Stimulated activated CD8-positive, alpha-beta memory T cell treated with anti-CD3 and anti-CD28 coated beads, Interleukin-15, amount 100 ng/mL, for 4 hours (primary cell): ENCODE data around the gene PITHD1.
"Not testable (repeated sequence)": the region's sequence is repeated elsewhere in the genome, so short reads cannot be mapped to it uniquely, and the experiment has no call there.

Experiments used
- DNase-seq, 2 donors: peaks; one replicate each; pipeline ENCODE4 v3.0.0-alpha.2; 2020; ENCODE audit warnings: low read depth in 2 of 2

The PITHD1 gene

GRCh38 chr1:23774174-23774880, 3.9 kb upstream of the PITHD1 start:
- no peak for DNase-seq

DNA sequence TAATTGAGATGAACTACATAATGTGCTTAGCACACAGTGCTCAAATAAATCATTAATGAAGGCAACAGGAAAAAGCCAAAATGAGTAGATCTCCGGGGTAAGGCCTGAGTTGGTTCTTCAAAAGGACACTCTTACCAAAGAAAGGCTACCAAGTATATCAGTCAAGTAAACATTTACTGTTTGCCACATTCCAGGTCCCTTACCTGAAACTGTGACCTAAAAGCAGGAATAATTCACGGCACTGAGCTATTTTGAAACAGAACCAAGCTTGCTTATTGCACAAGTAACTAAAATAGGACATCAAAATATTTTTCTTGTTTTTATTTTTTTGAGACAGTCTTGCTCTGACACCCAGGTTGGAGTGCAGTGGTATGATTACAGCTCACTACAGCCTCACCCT, 2.0 kb upstream of the PITHD1 start:
- no peak for DNase-seq

DNA sequence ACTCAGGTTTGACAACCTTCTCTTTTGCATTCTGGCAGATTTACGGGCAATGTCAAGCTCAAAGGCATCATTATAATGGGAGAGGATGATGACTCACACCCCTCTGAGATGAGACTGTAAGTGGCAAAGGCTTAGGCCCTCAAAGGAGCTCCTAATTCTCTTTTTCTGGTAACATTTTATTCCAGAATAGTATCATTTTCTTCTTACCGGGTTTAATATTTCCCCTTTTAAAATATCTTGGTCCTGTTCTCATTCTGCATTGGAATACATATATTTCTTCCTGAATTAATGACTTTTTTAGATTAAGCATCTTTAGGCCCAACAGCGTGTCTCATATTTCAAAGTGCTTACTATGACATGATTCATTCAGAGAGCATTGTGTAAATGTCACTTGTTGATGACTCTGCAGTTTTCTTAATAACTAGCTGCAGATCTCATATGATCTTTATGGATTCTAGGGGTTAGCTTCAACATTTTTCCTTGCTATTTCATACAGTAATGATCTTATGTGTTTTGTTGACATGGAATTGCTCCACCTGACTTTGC, 1.7 kb downstream of the PITHD1 start:
- no peak for DNase-seq

GRCh38 chr1:23783141-23783540, 4.9 kb downstream of the PITHD1 start:
- not testable (repeated sequence) for DNase-seq

GRCh38 chr1:23784846-23785245, 6.6 kb downstream of the PITHD1 start:
- DNase-seq, result no peak

GRCh38 chr1:23787701-23788100, 9.5 kb downstream of the PITHD1 start:
- no peak for DNase-seq

DNA sequence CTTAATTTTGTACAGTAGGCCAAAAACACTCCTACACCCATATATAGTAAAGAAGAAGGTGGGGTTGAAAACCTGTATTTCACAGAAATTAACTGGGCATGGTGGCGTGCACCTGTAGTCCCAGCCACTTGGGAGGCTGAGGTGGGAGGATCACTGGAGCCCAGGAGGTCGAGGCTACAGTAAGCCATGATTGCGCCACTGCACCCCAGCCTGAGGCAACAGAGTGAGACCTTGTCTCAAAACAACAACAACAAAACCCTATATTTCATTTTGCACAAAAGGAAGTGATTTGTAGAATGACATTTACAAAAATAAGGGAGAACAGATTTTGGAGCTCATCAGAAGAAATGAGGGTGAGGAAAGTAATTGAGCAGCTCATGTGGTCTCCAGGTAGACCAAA, 10.5 kb downstream of the PITHD1 start:
- no peak for DNase-seq

DNA sequence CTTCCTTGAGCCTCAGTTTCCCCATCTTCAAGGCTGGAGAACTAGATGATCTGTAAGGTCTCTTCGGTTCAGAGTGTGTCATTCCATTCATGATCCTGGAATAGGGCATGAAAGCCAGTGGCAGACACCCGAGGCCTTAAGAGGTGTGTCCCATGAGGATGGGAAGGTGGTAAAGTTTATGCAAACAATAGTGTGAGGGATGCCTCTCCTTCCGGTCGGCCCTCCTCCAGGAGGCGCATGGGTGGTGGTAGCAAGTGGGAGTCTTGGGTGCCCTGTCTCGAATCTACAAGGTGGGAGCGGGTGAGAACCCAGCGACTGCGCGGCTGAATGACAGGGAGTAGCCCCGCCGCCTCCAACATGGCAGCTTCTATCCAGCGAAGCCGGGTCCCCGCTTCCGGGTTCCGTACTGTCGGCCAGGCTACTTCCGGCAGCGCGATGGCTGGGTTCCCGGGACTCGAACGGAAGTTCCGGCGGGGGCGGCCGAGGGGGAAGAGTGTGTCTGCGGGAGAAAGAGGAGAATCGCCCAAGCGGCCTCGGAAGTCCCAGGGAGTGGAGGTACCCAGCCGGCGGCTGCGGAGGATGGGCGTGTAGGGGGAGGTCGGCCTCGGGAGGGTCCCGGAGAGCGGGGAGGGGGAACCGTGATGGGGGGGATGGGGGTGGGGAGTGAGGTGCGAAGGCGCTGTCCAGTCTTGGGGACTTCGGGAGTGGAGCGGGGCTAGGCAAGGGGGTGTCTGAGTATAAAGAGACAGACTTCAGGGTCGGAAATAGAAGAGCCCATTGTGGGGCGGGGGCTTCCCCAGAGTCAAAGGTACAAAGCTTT, 12.7 kb downstream of the PITHD1 start, which contains the start of gene LYPLA2:
LYPLA2 (plus strand) TSS at position 450 of the 820 bp plus-strand sequence. CDS start 1,538 bp downstream, outside the sequence.
- DNase-seq, result peak; percentile 65 to 72

- DNase-seq, result no peak
Measured at GRCh38 chr1:23791516-23792047, 13.4 kb downstream of the PITHD1 start.

DNA sequence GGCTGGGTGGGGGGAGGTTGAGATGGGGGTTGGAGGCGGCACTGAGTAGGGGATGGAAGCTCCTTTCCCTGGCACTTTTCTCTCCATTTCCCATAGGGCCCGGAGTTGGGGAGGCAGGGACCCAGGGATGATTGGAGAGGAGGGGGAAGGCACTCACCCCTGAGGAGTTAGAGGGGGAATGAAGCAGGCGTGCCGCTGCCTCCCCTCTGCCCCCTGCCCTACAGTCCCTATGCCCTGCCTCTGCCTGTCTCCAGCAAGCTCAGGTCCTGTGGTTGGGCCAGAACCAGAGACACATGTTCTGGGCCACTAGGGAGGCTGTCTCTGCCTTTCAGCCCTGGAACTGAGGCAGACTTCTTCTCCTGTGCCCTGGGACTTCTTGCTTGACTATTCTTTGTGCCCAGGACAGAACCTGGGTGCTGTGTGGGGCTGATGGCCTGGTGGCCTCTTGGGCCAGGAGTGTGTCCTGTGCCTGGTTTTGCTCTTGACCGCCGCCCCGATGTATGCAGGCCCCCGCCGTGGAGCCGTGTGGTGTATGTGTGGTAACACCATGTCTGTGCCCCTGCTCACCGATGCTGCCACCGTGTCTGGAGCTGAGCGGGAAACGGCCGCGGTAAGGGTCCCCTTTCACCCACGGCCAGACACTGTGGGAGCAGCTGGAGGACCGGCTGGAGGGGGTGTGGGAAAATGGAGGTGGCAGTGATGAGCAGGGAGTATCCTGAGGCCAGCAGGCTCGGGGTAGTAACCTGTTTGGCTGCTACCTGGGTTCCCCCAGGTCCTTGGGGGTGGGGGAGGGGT, 14.1 kb downstream of the PITHD1 start:
- no peak for DNase-seq

DNA sequence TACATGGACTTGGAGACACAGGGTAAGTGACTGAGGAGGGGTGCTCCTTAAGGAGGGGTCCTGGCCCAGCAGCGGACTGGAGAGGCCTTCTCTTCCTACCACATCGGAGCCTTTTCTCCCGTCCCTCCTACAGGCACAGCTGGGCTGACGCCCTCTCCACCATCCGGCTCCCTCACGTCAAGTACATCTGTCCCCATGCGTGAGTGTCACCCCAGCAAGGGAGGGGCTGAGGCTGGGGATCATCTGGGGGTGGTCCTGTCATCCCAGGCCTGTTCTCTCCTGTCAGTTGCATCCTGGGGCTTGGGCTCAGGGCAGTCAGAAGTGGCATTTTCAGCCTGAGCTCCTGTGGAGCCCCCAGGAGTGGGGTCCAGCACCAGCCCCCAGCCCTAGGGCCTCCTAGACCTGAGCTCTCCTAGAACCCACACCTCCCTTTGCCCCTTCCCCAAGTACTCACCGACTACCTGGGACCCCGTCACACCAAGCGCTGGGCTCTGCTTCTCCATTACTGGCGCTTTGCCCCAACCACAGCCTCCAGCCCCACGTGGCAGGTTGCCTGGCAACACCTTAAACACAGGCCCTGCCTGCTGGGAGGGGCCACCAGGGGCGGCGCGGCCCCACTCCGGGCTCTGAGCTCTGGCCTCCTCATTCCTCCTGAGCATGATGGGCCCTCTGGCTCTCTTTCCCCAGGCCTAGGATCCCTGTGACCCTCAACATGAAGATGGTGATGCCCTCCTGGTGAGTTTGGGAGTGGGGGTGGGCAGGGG, 15.0 kb downstream of the PITHD1 start:
- DNase-seq, result no peak

DNA sequence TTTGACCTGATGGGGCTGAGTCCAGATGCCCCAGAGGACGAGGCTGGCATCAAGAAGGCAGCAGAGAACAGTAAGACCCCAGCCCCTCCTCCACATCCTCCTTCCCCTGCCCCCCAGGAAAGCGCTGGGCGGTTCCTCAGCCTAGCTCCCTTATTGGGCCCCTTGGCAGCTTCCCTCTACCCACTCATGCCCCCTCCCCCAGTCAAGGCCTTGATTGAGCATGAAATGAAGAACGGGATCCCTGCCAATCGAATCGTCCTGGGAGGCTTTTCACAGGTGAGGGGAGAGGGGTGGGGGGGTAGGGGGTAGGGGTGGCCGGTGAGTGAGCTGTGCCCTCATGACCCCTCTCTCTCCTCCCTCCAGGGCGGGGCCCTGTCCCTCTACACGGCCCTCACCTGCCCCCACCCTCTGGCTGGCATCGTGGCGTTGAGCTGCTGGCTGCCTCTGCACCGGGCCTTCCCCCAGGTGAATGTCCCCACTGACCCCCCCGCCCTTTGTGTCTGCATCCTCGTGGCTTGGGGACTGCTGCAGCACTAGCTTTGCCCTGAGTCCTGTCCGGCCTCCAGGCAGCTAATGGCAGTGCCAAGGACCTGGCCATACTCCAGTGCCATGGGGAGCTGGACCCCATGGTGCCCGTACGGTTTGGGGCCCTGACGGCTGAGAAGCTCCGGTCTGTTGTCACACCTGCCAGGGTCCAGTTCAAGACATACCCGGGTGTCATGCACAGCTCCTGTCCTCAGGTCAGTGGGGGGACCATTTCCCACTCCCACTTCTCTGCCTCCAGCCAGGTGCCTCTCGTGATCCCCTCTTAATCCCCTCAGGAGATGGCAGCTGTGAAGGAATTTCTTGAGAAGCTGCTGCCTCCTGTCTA, 15.9 kb downstream of the PITHD1 start:
- no peak for DNase-seq

DNA sequence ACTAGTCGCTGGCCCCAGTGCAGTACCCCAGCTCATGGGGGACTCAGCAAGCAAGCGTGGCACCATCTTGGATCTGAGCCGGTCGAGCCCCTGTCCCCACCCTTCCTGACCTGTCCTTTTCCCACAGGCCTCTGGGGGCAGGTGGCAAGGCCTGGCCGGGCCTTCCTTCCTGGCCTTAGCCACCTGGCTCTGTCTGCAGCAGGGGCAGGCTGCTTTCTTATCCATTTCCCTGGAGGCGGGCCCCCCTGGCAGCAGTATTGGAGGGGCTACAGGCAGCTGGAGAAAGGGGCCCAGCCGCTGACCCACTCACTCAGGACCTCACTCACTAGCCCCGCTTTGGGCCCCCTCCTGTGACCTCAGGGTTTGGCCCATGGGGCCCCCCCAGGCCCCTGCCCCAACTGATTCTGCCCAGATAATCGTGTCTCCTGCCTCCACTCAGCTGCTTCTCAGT, 16.5 kb downstream of the PITHD1 start:
- not testable (repeated sequence) for DNase-seq

GRCh38 chr1:23795676-23796465, 17.7 kb downstream of the PITHD1 start:
- DNase-seq, result no peak

DNA sequence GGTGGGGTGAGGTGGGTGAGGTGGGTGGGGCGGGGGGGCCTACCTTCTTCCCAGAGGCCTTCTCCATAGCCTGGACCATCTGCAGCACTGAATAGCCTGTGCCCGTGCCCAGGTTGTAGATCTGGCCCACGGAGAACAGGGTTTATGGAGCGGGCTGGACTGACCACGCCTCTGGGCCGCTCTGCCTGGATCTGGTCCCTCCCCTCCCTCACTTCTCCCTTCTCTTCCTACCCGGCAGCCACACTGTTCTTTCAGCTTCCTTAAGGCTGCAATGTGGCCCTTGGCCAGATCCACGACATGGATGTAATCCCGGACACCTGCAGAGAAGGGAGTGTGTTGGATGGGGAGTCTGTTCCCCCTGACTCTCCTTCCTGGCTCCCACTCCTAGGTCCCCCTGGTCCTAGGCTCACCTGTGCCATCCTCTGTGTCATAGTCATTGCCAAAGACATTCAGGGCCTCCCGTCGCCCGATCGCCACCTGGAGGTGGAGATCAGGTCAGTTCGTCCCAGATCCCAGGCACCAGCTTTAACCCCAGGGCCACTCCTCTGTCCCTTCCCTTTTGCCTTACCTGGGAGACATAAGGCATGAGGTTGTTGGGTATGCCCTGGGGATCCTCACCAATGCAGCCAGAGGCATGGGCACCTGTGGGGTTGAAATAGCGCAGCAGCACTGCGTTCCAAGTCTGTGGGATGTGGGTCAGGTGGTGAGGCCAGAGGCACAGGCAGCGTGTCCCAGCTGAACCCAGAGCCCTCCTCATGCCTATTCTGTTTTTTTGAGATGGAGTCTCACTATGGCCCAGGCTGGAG, 18.5 kb downstream of the PITHD1 start:
- no peak for DNase-seq

DNA sequence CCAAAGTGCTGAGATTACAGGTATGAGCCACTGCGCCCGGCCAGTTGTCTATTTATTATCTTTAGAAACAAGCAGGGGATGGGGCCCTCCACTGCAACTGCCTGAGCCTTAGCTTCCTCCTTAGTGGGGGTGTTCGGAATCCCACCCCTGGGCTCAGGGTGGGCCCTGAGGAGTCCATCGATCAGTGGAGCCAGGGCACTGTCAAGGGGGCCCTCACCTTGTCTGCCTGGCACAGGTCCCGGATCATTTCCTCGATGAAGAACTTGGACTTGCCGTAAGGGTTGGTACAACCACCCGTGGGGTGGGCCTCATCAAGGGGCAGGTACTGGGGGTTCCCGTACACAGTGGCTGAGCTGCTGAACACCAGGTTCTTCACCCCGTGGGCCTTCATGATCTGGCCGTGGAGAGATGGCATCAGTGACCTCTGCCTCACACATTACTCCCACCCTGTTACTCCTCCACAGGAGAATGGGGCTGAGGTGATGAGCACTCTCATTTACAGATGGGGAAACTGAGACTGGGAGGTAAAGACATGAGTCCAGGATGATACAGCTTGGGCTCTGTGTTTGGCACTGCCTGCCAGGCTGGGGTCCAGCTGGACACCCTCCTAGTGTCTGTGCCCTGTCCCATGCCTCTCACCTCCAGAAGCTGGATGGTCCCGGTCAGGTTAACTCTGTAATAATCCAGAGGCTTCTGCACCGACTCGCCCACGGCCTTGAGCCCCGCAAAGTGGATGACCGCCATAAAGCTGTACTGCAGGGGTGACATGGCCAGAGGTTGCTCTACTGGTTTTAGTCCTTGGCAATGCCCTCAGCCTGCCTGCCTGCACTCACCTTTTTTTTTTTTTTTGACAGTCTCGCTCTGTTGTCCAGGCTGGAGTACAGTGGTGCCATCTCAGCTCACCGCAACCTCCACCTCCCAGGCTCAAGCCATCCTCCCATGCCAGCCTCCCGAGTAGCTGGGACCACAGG, 19.5 kb downstream of the PITHD1 start:
- DNase-seq, result no peak

- DNase-seq, result no peak
Measured at GRCh38 chr1:23798662-23799142, 20.5 kb downstream of the PITHD1 start.
